Measurements from ENCODE around the gene TRIP6. TPM values are rescaled to one million over a fixed set of nuclear protein-coding genes. Genes with fewer than 3 reads are reported as not detected.

Gene TRIP6
- total RNA-seq, 1 experiment from 2014 or later, result 3.2 TPM

GRCh38 chr7:100887516-100888290, 20.5 kb downstream of the TRIP6 start:
- Histone ChIP-seq H3K27me3 (ENCODE audit: control insufficient read depth, insufficient read depth, low read length) (no peaks in the 10 kb centered on the region), H3K4me1 (ENCODE audit: control insufficient read depth, insufficient read depth, low read length) (peaks cover 33% of the 10 kb centered on the region), H3K4me3 (ENCODE audit: low read depth in 2 of 2, low read length in 2 of 2) (peak overlapping the region in 1 of 2 experiments; percentile 62; a peak in 3 of 4 replicates), H3K27ac (ENCODE audit: low read length) (peak overlapping the region; percentile 89), H3K9me3 (ENCODE audit: control insufficient read depth, insufficient read depth, low read depth, low read length) (no peaks in the 10 kb centered on the region), H3K36me3 (ENCODE audit: control insufficient read depth, insufficient read depth, low read length) (peaks cover 19% of the 10 kb centered on the region)
- POLR2A ChIA-PET, result interaction anchor here (0.5 to 1.1 kb wide), 2 partner anchors 13 kb away, joined by 4 to 10 read pairs; partner anchors contain the start of gene SRRT
- intact Hi-C loops (cut with micrococcal nuclease; ENCODE audit: unreplicated experiment), result no loop called here
- no peak for DNase-seq (ENCODE audit: low read depth, low spot score)
- no peak for ATAC-seq
- in situ Hi-C loops (cut with HindIII; ENCODE audit: low pct_unique_long_range_greater_than_20kb, low sequenced_read_pairs), result no loop called here
- TF ChIP-seq SIN3A (IDR thresholded peaks at IDR 0.05; ENCODE audit: borderline replicate concordance, insufficient read depth, low read depth, low read length) (no peak), POLR2AphosphoS5 (IDR thresholded peaks at IDR 0.05; ENCODE audit: low read depth, low read length) (no peak; the same call in none of the 2 replicates)
- TSS peak; percentile 86 for BruUV-seq (replicated peaks)
- CTCF ChIA-PET, result no interaction called here

GRCh38 chr7:100888291-100888987, 21.3 kb downstream of the TRIP6 start:
- intact Hi-C loops (cut with micrococcal nuclease; ENCODE audit: unreplicated experiment) (no loop called here), in situ Hi-C loops (cut with HindIII; ENCODE audit: low pct_unique_long_range_greater_than_20kb, low sequenced_read_pairs) (no loop called here)
- Histone ChIP-seq H3K27ac (ENCODE audit: low read length) (peak overlapping the region; percentile 89), H3K27me3 (ENCODE audit: control insufficient read depth, insufficient read depth, low read length) (no peaks in the 10 kb centered on the region), H3K4me1 (ENCODE audit: control insufficient read depth, insufficient read depth, low read length) (peaks cover 33% of the 10 kb centered on the region), H3K4me3 (ENCODE audit: low read depth in 2 of 2, low read length in 2 of 2) (peak overlapping the region; percentile 62 to 65), H3K36me3 (ENCODE audit: control insufficient read depth, insufficient read depth, low read length) (peaks cover 14% of the 10 kb centered on the region), H3K9me3 (ENCODE audit: control insufficient read depth, insufficient read depth, low read depth, low read length) (no peaks in the 10 kb centered on the region)
- no peak for DNase-seq (ENCODE audit: low read depth, low spot score)
- BruUV-seq (replicated peaks), result TSS peak; percentile 91
- peak; percentile 9; the same call in 1 of the 2 replicates for TF ChIP-seq POLR2AphosphoS5 (IDR thresholded peaks at IDR 0.05; ENCODE audit: low read depth, low read length)
- TF ChIP-seq CTCF (IDR thresholded peaks at IDR 0.05), result no peak
- ATAC-seq, result peak; percentile 3; the same call in 1 of the 2 replicates
- ChIA-PET CTCF (interaction anchor here (0.5 to 2.0 kb wide), 2 partner anchors 89 to 179 kb away, joined by 5 to 7 read pairs; no protein-coding TSS in a partner anchor), POLR2A (interaction anchor here (0.5 kb wide), 1 partner anchor 14 kb away, joined by 10 read pairs; the partner anchor contains the start of gene SRRT)

- POLR2A ChIA-PET, result interaction anchor here (0.5 to 1.0 kb wide), 7 partner anchors 14 to 1447 kb away, joined by 3 to 11 read pairs (median 7); partner anchors contain the start of gene SRRT
- peaks cover 11% of the 10 kb centered on the region for H3K36me3 ChIP-seq (ENCODE audit: control insufficient read depth, insufficient read depth, low read length)
- no peaks in the 10 kb centered on the region for H3K9me3 ChIP-seq (ENCODE audit: control insufficient read depth, insufficient read depth, low read depth, low read length)
- in situ Hi-C loops (cut with HindIII; ENCODE audit: low pct_unique_long_range_greater_than_20kb, low sequenced_read_pairs) (no loop called here), intact Hi-C loops (cut with micrococcal nuclease; ENCODE audit: unreplicated experiment) (no loop called here)
- no peak for TF ChIP-seq CTCF (IDR thresholded peaks at IDR 0.05)
- no peak for TF ChIP-seq TCF7L2 (IDR thresholded peaks at IDR 0.05; ENCODE audit: low read depth, low read length)
- no peak; the same call in 1 of the 2 replicates for TF ChIP-seq SIN3A (IDR thresholded peaks at IDR 0.05; ENCODE audit: borderline replicate concordance, insufficient read depth, low read depth, low read length)
- TF ChIP-seq POLR2AphosphoS5 (IDR thresholded peaks at IDR 0.05; ENCODE audit: low read depth, low read length), result peak; percentile 73; the same call in 1 of the 2 replicates
- TF ChIP-seq REST (IDR thresholded peaks at IDR 0.05; ENCODE audit: insufficient read depth in 1 of 2, low read depth in 2 of 2, low read length in 1 of 2), result no peak
- CTCF ChIA-PET, result interaction anchor here (0.5 to 2.0 kb wide), 7 partner anchors 11 to 214 kb away, joined by 3 to 10 read pairs (median 5); partner anchors contain the start of gene EPHB4
- BruUV-seq (replicated peaks), result no TSS peak
- peaks cover 36% of the 10 kb centered on the region for H3K4me1 ChIP-seq (ENCODE audit: control insufficient read depth, insufficient read depth, low read length)
- peak within 1 kb of the TSS; percentile 89 for H3K27ac ChIP-seq (ENCODE audit: low read length)
- DNase-seq (ENCODE audit: low read depth, low spot score) (no peak), ATAC-seq (peak; percentile 72)
- peak within 1 kb of the TSS; percentile 62 to 72 for H3K4me3 ChIP-seq (ENCODE audit: low read depth in 2 of 2, low read length in 2 of 2)
- no peaks in the 10 kb centered on the region for H3K27me3 ChIP-seq (ENCODE audit: control insufficient read depth, insufficient read depth, low read length)
Observed at GRCh38 chr7:100888988-100889750, 22.0 kb downstream of the TRIP6 start, which contains the start of gene UFSP1. TSS of gene UFSP1 (minus strand) at chr7:100889715. CDS start at chr7:100889271, 444 bp downstream.

All from Panc1 (cell line).